ENCODE measurements around the gene SP1. TPM values are rescaled to one million over a fixed set of nuclear protein-coding genes. Genes with fewer than 3 reads are reported as not detected.
"Not testable (repeated sequence)": the region's sequence is repeated elsewhere in the genome, so short reads cannot be mapped to it uniquely, and the experiment has no call there.

The SP1 gene
- 10 to 100 TPM; 65.8 to 68.1 TPM for total RNA-seq

DNA sequence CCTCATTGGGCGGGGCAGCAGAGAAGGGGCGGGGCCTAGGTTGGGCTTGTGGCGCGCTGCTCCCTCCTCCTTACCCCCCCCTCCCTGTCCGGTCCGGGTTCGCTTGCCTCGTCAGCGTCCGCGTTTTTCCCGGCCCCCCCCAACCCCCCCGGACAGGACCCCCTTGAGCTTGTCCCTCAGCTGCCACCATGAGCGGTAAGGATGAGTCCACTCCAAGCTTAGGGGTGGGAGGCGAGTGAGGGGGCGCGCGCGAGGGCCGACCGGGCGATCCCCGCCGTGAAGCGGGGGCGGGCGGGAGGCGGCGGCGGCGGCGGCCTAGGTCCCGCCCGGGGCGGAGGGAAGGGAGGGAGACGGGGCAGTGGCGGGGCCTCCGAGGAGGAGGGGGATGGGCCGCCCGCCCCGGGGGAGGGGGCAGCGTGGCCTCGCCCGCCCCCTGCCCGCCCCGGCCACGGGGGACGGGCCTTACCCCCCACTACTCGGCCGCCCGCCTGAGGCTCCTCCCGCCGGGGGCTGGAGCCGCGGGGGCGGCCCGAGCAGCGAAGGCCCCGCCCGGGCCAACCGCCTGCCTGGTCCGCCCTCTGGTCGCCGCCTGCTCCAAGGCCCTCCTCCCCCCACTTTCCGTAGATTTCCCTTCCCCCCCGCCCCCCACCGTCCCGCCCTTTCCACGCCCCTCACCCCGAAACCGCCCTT is at the start of gene SP1:
Gene SP1, plus strand, starts transcription at position 73 of the 690 bp plus-strand sequence. Its CDS starts 116 bp downstream, at position 189.
- DNase-seq, result peak; percentile 94
- peaks cover 35% of the 10 kb centered on the region for H3K36me3 Mint-ChIP-seq
- H3K27me3 Mint-ChIP-seq, result no peaks in the 10 kb centered on the region
- no peaks in the 10 kb centered on the region for H3K9me3 Mint-ChIP-seq
- H3K4me3 Mint-ChIP-seq, result peak within 1 kb of the TSS; percentile 93
- peak within 1 kb of the TSS; percentile 94 for H3K27ac Mint-ChIP-seq
- H3K4me1 Mint-ChIP-seq, result peaks cover 38% of the 10 kb centered on the region

DNA sequence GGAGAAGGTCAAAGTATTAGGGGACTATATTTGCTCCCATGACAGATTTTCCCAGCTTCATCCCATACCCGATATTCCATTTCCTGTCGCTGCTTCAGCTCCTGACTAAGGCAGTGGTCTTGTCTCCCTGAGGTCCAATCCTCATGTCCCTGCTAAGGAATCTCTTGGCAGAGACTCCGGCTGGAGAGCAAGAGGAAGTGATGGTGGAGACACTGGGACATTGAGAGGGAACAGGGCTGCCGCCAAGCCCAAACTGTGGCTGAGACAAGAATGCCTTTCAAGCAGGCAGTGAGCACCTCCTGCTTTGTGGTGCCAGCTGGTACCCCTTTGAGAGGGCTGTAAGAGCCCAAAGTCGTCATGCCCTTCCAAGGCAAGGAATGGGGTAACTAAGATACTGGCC is 49.3 kb upstream of the SP1 start:
- no peak overlapping the region for H3K4me3 Mint-ChIP-seq
- H3K9me3 Mint-ChIP-seq, result no peaks in the 10 kb centered on the region
- DNase-seq, result no peak
- H3K27ac Mint-ChIP-seq, result no peak overlapping the region
- peaks cover 19% of the 10 kb centered on the region for H3K27me3 Mint-ChIP-seq
- no peaks in the 10 kb centered on the region for H3K36me3 Mint-ChIP-seq
- peaks cover 3% of the 10 kb centered on the region for H3K4me1 Mint-ChIP-seq

- not testable (repeated sequence) for H3K27ac Mint-ChIP-seq, DNase-seq, H3K4me3 Mint-ChIP-seq, H3K36me3 Mint-ChIP-seq, H3K4me1 Mint-ChIP-seq, H3K9me3 Mint-ChIP-seq
- H3K27me3 Mint-ChIP-seq, result peaks cover 36% of the 10 kb centered on the region
These were observed 47.6 kb upstream of the SP1 start for GRCh38 chr12:53332339-53332738.

- H3K27me3 Mint-ChIP-seq, result peaks cover 40% of the 10 kb centered on the region
- H3K9me3 Mint-ChIP-seq, result no peaks in the 10 kb centered on the region
- H3K27ac Mint-ChIP-seq, result no peak overlapping the region
- DNase-seq, result no peak
- peaks cover 4% of the 10 kb centered on the region for H3K4me1 Mint-ChIP-seq
- H3K4me3 Mint-ChIP-seq, result no peak overlapping the region
- H3K36me3 Mint-ChIP-seq, result no peaks in the 10 kb centered on the region
These were observed 47.2 kb upstream of the SP1 start for GRCh38 chr12:53332744-53333143.

- H3K9me3 Mint-ChIP-seq, result no peaks in the 10 kb centered on the region
- DNase-seq, result no peak
- H3K4me1 Mint-ChIP-seq, result peaks cover 6% of the 10 kb centered on the region
- no peaks in the 10 kb centered on the region for H3K36me3 Mint-ChIP-seq
- peaks cover 46% of the 10 kb centered on the region for H3K27me3 Mint-ChIP-seq
- H3K4me3 Mint-ChIP-seq, result no peak overlapping the region
- H3K27ac Mint-ChIP-seq, result no peak overlapping the region
These were observed 46.7 kb upstream of the SP1 start for GRCh38 chr12:53333289-53333688.

- H3K36me3 Mint-ChIP-seq, result no peaks in the 10 kb centered on the region
- no peaks in the 10 kb centered on the region for H3K9me3 Mint-ChIP-seq
- no peak overlapping the region for H3K27ac Mint-ChIP-seq
- H3K27me3 Mint-ChIP-seq, result peaks cover 49% of the 10 kb centered on the region
- peaks cover 8% of the 10 kb centered on the region for H3K4me1 Mint-ChIP-seq
- no peak for DNase-seq
- H3K4me3 Mint-ChIP-seq, result no peak overlapping the region
These were observed 46.1 kb upstream of the SP1 start for GRCh38 chr12:53333845-53334244.

DNA sequence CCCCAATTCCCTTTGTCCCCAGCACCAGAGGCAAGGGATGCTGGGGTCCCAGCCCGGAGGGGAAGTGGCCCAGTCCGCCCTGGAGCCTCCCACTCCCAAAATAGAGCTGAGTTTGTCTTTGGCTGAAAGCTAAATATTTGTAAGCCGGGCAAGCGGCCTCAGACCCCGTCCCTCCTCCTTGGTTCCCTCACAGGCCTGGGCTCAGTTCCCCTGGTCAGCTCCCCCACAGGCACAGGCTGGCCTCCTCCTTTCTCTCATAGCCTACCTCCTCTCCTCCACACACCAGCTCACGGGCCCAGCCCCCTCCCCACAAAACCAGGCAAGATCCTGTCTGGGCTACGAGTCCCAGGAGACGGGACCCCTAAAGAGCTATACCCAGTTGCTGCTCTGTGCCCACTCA is 45.2 kb upstream of the SP1 start:
- peaks cover 49% of the 10 kb centered on the region for H3K27me3 Mint-ChIP-seq
- H3K27ac Mint-ChIP-seq, result no peak overlapping the region
- no peak overlapping the region for H3K4me3 Mint-ChIP-seq
- no peak for DNase-seq
- no peaks in the 10 kb centered on the region for H3K9me3 Mint-ChIP-seq
- peaks cover 8% of the 10 kb centered on the region for H3K4me1 Mint-ChIP-seq
- no peaks in the 10 kb centered on the region for H3K36me3 Mint-ChIP-seq

DNA sequence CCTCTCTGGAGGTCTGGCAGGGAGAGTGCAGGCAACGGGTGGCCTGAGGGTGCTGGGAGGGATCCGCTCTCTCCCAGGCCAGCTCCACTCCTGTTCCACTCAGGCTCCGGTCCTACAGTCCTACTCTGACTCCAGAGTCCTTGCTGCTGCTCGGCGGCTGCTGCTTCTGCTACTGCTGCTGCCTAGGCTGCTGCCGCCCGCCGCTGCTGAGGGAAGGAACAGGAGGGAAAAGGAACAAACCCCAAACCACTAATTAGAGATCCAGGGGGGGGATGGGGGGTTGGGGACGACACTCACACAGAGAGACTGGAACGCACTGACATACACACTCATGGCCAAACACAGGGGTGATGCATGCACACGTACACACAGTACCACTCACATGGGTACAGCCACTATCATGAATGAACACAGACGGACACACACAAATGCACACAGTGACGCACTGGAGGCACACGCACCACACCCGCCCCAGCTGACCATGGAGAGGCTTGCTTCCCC is 43.7 kb upstream of the SP1 start, which contains the start of gene SP7:
Gene SP7, minus strand, starts transcription at position 174 of the 501 bp plus-strand sequence. CDS start 708 bp downstream, outside the sequence.
- H3K36me3 Mint-ChIP-seq, result no peaks in the 10 kb centered on the region
- H3K9me3 Mint-ChIP-seq, result no peaks in the 10 kb centered on the region
- no peak within 1 kb of the TSS for H3K27ac Mint-ChIP-seq
- no peak within 1 kb of the TSS for H3K4me3 Mint-ChIP-seq
- H3K4me1 Mint-ChIP-seq, result peaks cover 11% of the 10 kb centered on the region
- H3K27me3 Mint-ChIP-seq, result peaks cover 49% of the 10 kb centered on the region
- DNase-seq, result no peak

DNA sequence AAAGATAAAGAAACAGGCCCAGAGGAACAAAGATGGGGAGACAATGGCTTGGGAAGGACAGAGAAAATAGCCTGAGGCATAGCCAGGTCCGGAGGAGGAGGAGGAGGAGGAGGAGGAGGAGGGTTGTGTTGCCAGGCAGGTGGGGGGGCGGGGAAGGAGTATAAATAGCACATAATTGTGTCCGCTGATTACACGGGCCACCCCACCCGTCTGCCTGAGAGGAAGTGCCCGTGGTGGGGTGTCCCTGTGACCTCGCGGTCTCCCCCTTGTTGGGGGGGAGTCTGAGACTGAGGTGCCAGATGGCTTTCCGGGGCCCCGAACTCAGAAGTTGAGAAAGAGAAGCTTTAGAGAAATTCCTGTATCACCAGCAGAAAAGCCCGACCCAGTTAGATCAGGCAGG is 42.0 kb upstream of the SP1 start:
- Mint-ChIP-seq H3K36me3 (no peaks in the 10 kb centered on the region), H3K4me1 (peaks cover 11% of the 10 kb centered on the region), H3K27ac (no peak overlapping the region), H3K27me3 (peaks cover 49% of the 10 kb centered on the region), H3K9me3 (no peaks in the 10 kb centered on the region), H3K4me3 (no peak overlapping the region)
- DNase-seq, result no peak

GRCh38 chr12:53338916-53339315 is 41.1 kb upstream of the SP1 start:
- Mint-ChIP-seq H3K27me3 (peaks cover 43% of the 10 kb centered on the region), H3K36me3 (no peaks in the 10 kb centered on the region), H3K4me1 (peaks cover 14% of the 10 kb centered on the region), H3K27ac (no peak overlapping the region), H3K9me3 (no peaks in the 10 kb centered on the region), H3K4me3 (no peak overlapping the region)
- DNase-seq, result no peak

GRCh38 chr12:53340398-53340797 is 39.6 kb upstream of the SP1 start:
- Mint-ChIP-seq H3K27ac (no peak overlapping the region), H3K9me3 (no peaks in the 10 kb centered on the region), H3K4me1 (peaks cover 25% of the 10 kb centered on the region), H3K4me3 (no peak overlapping the region), H3K36me3 (no peaks in the 10 kb centered on the region), H3K27me3 (peaks cover 32% of the 10 kb centered on the region)
- peak; percentile 31 for DNase-seq

DNA sequence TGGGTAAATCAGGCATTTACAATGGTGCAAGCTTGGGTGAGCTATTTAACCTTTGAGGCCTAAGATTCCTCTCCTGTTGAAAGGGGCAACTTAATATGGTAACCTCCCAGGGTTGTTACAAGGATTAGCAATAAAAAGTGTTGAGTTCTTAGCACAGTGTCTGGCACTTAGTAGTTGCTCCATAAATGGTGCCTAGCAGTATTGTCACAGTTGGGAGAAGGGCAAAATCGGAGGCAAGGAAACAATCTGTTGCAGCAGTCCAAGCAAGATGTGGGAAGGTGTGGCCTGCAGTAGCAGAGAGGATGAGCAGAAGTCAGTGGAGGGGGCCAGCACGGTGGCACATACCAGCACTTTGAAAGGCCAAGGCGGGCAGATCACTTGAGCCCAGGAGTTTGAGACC is 36.5 kb upstream of the SP1 start:
- DNase-seq, result no peak
- no peaks in the 10 kb centered on the region for H3K9me3 Mint-ChIP-seq
- no peaks in the 10 kb centered on the region for H3K36me3 Mint-ChIP-seq
- no peak overlapping the region for H3K4me3 Mint-ChIP-seq
- no peak overlapping the region for H3K27ac Mint-ChIP-seq
- peaks cover 1% of the 10 kb centered on the region for H3K27me3 Mint-ChIP-seq
- H3K4me1 Mint-ChIP-seq, result peaks cover 18% of the 10 kb centered on the region

GRCh38 chr12:53343969-53344368 is 36.0 kb upstream of the SP1 start:
- Mint-ChIP-seq H3K27ac (no peak overlapping the region), H3K36me3 (no peaks in the 10 kb centered on the region), H3K4me3 (peak overlapping the region; percentile 63), H3K9me3 (no peaks in the 10 kb centered on the region), H3K27me3 (no peaks in the 10 kb centered on the region), H3K4me1 (peaks cover 18% of the 10 kb centered on the region)
- DNase-seq, result no peak

GRCh38 chr12:53344487-53344823 is 35.5 kb upstream of the SP1 start:
- H3K36me3 Mint-ChIP-seq, result no peaks in the 10 kb centered on the region

DNA sequence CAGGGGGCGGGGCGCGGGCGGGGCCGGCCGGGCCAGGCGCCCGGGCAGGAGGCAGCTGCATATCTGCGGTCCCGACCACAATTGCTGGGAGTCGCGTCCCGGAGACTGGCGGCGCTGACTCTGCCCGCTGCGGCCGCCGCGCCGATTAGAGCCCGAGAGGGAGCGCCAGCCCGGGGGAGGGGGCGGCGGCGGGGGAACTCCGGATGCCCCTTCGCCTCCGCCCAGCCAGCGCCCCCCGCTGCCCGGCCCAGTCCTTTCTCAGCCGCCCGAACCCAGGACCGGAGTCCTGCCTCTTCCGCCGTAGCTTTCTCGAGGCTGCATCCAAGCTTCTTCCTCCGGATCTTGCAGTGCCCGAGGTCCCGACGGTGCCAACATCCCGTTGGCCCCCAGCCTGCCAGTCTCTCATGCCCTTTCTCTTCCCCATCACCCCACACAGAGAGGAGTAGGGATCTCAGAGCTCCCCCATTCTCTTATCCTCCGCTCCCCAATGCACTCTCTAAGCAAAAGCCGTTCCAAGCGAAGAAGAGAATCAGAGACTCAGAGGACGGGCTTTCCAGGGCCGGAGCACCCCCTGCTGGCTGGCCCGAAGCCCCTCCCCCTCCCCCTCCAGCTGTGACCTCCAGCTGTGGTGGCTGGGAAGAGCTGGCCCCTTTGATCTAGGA is 35.0 kb upstream of the SP1 start:
- H3K27ac Mint-ChIP-seq, result peak overlapping the region; percentile 34
- H3K36me3 Mint-ChIP-seq, result no peaks in the 10 kb centered on the region
- peaks cover 18% of the 10 kb centered on the region for H3K4me1 Mint-ChIP-seq
- H3K4me3 Mint-ChIP-seq, result peak overlapping the region; percentile 88
- H3K27me3 Mint-ChIP-seq, result no peaks in the 10 kb centered on the region
- peak; percentile 65 for DNase-seq
- H3K9me3 Mint-ChIP-seq, result no peaks in the 10 kb centered on the region

More at GRCh38 chr12:53344487-53344823, 35.5 kb upstream of the SP1 start:
- DNase-seq, result no peak
- Mint-ChIP-seq H3K27ac (no peak overlapping the region), H3K27me3 (no peaks in the 10 kb centered on the region), H3K4me1 (peaks cover 18% of the 10 kb centered on the region), H3K9me3 (no peaks in the 10 kb centered on the region), H3K4me3 (peak overlapping the region; percentile 63)
